ENCODE measurements around the gene GREM1.

GREM1 gene

DNA sequence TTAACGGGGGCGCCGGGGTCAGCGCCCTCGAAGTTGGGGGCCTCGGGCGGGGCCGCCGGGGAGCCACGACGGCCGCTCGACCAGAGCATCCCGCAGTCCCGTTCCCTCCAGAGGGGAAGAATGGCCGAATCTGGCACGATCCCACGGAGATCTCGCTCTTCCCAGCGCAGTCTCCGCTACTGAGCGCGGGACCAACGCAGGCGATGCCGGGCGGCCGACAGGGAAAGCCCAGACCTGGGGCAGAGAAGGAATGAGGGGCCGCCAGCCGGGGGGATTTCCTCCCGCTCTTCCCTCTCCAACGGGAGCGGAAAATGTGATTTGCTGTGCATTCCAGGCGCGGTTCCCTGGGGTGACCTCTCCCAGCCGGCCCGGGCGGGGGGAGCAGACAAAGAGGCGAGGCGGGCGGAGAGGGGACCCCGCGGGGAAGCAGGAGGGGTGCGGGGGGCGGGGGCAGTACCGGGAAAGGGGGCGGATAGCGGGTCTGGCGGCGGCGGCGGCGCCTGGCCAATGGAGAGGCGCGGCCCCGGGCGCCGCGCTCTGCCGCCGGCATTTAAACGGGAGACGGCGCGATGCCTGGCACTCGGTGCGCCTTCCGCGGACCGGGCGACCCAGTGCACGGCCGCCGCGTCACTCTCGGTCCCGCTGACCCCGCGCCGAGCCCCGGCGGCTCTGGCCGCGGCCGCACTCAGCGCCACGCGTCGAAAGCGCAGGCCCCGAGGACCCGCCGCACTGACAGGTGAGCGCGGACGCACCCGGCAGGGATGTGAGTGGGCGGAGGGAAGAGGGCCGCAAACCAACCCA lies at the start of gene GREM1:
GREM1 (plus strand) TSS at position 579 of the 801 bp plus-strand sequence. CDS start 12,687 bp downstream, outside the sequence.
- no peak for DNase-seq

DNA sequence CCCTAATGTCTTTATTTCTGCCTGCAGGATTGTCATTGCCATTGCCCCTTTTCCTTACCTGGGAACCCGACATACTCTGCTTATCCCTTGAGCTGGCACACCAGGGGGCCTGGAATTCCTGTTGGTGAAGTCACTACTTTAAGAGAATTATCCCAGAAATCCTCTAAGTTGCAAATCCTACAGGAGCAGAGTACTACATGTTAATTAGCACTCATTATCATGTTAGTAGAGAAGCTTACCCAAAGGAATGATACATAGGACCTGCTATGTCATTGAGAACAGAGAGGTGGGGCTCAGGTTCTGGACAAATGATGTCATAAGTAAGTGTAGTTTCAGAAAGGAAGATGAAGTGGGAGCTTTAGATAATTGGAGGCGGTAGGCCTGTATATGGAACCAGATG lies 48.9 kb upstream of the GREM1 start:
- no peak for DNase-seq

DNA sequence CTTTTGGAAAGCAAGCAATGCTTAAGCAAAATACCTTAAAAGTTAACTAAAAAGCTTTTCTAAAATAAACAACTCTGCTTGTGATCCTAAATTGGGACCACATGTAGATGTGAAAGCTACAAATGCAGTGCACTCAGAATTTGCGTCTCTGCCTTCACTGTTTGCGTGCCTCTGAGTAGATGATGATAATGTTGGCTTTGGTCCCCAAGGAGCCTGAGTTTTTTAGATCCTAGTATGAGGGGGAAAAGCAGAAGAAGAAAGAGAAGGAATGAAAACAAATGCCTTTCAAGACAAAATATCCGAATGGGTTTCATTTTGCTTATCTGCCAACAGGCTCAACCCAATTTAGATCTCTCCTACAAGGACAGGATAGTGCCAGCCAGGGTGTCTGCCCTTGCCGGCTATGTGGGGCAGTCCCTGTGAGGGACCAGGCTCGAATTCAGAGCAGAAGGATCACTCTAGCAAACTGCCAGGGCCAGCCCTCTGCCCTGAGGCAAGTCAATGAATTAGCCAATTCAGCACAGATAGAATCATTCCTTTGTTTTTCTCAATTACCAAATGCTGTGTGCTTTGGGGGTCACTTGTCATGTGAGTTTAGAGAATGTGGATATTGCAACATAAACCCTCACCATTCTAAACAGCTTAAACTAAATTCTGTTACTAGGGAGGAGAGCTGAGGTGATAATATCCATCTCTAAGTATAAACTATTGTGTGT lies 47.8 kb upstream of the GREM1 start:
- no peak for DNase-seq

DNA sequence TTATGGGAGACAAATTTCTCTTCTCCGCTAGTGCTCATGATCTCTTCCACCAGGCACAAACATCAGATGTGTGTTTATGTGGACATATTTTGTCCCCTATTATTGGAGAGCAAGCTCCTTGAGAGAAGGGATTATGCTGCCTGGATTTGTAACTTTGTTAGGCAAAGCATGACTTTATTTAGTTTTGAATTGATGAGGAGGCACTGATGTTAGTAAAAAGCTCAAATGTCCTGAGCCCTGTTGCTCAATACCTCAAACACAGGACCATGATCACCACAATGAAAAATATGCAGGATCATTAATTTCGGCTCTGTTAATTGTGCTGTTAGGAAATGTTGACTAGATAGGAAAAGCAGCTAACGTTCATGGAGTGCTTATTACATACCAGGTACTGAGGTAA lies 47.2 kb upstream of the GREM1 start:
- DNase-seq, result no peak

DNA sequence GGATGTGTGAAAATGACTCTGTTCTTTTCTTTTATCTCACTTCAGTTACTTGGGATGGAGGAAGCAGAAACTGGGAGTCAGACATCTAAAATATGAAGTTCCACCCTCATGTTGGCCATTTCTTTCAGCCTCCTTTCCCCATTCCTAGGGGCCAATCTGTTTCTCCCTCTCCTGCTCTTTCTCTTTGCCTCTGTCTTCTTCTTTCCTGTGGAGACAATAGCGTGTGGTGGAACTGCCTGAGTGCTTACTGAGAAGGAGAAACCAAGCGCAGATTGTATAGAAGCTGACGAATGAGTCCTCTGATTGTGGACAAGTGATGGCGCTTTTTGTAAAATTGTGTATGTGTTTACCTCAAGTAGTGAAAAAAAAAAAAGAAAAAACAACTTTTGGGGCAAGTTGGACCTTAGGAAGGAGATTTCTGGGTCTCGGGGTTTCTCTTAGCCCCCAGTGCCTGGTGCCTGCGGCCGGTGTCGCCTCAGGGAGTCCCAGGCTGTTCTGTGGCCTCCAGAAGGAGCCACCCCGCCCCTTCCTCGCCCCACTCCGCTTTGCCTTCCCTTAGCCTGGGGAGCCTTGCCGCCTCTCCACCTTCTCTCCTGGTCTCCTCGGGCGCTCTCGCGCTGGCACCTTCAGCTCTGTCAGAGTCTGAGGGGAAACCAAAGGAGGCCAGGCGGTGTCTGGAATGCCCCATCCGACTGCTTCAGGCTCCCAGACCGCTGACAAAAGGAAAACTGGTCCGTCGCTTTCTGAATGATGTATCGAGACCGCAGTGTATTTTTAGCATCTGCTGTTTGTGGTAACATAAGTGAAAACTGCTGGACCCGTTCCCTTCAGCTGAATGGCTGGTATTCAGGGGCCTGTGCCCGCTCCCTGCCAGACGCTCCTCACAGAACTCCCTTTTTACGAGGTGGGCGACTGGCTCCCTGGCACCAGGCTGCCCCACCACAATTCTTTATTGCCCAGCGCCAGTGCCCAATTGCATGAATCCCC lies 46.2 kb upstream of the GREM1 start:
- no peak for DNase-seq

DNA sequence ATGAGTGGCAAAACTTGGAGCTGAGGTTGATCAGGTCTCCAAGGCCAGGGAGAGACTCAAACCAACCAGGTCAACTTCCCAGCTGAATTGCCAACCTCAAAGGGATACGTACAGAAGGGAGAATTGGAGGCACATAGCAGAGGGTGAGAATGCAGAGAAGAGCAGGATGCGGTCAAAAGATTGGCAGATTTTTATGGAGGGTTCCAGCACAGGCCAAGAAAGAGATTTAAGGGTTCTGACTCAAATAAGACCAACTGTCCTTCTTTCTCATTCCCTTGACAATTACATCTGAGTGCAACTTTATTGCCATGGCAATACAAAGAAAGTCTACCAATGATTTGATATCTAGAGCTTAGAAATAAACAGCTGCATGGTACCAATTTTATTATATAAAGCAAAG lies 43.1 kb upstream of the GREM1 start:
- DNase-seq, result no peak

DNA sequence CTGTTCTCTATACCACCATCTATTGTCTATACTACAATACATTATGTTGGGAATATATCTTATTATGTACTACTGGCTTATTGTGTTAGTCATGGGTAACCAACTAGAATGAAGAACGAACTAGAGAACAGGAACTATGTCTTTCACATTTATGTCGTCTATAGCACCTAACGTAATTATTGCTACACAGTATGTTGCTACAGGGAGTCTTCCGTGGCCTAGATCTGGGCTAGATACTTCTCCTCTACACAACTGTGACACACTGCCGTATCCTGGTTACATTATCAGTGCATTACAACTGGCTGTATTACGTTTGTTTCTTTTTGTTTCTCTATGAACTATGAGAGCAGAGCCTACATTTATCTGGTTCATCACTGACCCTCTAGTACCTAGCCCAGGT lies 42.3 kb upstream of the GREM1 start:
- no peak for DNase-seq

DNA sequence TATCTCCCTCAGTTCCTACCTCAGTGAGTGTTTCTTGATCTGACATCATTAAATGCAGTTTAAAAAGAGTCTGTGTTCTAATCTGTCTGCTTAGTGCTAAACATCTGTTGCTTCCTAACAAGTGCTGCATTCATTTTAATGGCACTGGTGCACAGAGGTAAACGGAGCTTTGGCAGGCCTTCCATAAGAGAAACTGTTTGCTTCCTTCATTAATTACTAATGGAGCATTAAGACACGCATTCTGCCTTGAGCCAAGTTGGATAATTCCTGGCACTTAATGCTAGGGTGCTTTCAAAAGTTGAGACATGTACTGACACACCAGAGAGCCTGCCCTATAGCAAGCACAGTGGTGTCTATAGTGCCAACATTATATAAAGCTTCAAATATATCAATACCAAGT lies 41.6 kb upstream of the GREM1 start:
- no peak for DNase-seq

DNA sequence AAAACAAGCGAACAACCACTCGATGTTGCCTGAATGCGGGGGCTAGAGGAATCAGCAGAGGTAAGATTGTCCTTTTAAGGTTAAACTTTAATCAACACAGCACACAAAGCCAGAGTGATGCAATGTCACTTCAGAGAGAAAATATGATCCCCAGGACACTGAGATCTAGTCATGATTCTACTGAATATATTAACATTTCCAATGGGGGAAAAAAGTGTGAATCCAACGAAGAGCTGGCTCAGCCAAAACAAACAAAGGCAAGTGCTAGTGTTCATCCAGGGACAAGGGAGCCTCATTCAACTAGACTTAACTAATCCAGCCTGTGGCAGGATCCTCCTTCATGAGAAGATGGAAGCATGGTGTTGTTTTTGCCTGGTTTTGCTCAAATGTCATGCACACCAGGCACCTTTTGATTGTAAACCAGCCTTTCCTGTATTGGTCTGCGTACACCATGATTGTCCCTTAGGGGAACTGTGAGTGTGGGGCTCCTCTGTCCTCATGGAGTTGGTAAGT lies 40.5 kb upstream of the GREM1 start:
- DNase-seq, result peak; percentile 63

DNA sequence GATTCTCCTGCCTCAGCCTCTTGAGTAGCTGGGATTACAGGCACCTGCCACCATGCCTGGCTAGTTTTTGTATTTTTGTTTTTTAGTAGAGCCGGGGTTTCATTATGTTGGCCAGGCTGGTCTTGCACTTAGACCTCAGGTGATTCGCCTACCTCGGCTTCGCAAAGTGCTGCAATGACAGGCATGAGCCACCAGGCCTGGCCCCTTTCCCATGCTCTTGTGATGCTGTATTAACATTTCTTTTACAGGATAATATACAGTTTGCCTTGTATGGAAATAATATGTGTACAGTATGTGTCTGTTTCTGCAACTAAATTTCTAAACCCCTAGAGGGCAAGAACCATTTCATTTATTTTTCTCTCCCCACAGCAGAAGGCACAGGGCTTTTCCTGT lies 38.5 kb upstream of the GREM1 start:
- no peak for DNase-seq

DNA sequence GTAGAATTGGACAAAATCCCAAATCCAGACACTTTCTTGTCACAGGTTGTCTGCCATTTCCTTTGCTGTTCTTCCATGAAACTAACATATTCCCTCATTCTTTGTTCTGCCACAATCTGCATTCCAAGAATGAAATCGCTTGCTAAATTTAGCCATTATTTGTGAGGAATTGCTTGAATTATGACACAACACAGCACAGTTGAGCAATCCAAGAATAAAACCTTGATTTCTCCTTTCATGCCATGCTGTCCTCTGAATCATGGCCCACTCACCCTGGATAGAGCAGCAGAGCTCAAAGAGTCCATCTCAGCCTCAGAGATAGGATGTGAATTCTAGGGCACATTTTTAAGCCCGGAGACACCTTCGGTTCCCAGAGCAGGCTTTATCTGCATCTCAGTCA lies 35.2 kb upstream of the GREM1 start:
- DNase-seq, result no peak

DNA sequence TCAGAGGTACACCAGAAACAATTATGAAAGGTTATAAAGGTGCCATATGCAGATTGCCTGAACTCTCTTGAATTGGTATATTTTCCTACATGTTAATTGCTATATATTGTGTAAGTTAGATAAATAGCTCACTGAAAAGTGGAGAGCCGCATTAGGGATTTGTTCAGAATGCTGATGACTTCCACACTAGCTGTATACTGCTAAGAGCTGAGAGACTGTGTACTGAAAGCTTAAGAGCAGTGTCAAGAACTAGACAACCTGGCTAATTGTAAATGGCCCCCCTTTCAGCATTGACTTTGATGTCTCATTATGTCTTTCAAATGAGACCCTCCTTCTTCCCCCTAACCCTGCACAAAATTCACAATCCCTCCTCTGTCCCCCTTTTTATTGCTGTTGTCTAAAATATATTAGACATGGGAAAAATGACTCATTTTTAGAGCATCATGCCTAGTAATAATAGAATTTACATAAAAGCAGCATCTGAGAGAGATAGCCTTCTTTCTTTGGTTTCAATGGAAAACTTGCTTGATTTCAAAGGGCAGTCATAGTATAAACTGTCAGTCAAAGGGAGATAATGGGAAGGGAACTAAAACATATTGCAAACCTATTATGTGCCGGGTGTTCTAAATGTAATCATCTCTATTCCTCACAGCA lies 34.7 kb upstream of the GREM1 start:
- DNase-seq, result no peak

DNA sequence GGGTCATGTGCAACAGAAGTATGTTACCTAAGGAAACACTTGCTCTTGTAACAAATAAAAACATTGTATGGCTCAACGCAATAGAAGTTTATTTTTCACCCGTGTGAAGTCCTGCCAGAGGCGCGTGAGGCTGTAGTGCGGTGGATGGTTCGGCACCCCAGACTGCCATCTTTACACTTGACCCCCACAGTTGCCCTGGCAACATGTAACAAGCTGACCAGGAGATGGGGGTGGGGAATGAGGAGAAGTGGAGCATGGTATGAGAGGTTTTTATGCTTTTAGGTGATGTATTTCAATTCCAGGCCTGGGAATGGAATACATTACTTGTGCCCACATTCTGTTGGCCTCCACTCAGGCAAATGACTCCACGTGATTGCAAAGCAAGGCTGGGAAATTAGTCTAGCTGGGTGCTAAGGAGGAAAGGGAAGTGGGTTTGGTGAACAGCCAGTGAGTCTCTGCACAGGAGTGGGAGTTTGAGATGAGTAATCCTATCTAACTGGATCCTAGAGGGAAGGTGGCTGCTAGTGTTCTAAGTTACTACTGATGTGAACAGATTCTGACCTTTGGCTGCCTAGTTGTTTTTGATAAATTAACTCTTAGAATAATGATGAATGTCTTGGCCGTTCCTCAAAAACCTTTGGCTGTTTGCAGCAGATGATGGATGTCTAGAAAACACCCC lies 33.8 kb upstream of the GREM1 start:
- DNase-seq, result no peak

DNA sequence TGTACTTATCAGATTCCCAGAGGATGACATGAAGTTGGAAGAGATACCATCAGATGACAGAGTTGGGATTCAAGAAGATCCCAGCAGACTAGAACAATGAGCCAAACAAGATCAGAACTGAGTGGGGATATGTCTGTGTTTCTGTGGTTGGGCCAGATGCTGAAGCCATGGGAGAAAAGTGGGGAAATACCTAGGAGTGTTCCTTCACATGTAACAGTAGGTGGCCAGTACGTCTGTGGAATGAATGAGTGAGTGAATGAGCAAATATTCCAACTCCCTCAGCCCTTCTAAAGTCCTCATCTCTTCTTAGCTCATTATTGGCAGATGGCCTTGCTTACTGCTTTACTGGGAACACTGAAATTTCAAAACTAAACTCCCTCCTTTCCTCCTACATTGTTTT lies 32.2 kb upstream of the GREM1 start:
- no peak for DNase-seq

DNA sequence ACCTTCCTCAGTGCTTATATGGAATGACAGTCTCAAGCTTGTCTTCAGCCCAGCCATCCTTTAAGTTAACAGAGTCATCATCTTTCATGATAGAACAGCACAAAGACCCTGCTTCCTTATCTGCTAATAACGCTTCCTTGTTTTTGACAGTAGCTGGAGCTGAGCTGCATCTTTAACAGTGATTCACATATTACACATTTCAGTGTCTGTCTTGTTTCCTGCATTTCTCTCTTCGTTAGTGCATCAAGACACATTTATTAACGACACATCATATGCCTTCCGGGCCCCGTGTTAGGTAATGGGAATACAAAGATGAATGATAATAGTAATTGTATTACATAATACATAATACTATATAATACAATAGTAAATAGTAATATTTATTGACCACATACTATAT lies 30.2 kb upstream of the GREM1 start:
- DNase-seq, result no peak

DNA sequence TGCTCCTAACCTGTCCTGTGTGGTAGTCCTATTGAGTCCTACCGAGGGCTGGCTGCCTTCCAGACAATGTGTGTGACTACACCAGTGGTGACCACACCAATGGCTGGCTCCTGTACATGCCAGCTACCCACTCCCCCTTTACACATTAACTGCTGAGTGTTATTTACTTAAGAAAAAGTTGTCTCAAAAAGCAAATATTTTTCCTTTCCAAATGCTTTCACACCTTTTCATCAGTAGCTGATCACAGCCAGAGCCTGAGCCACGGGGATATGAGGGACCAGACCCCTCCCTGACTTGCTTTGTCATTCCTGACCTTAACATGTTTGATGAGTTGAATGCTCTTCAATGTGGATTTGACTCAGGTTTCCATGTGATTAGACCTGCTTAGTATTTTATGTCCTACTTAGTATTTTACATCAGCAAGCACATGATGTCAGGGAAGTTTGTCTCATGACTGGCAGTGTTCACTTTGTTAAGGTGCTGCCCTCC lies 29.6 kb upstream of the GREM1 start:
- DNase-seq, result peak; percentile 66

DNA sequence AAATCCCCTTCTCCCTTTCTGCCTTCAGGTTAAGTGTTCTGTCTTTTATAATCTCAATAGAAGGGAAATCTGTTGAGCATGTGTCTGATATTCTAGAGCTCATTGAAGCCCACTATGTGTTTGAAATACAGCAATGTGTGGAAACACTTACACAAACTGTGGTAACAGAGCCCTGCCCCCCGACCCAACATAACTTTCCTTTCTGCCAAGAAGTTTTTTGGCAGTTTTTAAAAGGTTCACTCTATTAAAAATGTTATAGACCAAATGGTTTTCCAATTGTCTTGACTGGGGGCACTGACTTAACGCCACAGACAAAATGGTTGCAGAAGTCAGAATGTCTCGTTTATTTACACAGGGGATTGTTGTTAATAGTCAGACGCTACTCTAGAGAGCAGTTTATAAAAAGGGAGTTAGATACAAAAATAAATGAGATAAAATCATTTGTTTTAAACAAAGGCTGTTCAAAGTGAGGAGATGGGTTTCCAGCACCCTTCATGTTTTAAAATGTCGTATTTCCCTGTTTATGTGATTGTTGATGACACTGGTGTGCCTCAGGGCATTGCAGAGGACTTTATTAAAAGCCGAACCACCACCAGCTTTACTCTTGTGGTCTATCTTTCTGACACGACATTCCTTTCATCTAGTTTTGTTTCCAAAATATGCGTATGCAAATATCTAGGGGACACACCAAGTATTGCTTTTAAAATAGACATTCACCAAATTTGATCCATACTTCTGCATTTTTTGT lies 26.7 kb upstream of the GREM1 start:
- no peak for DNase-seq

DNA sequence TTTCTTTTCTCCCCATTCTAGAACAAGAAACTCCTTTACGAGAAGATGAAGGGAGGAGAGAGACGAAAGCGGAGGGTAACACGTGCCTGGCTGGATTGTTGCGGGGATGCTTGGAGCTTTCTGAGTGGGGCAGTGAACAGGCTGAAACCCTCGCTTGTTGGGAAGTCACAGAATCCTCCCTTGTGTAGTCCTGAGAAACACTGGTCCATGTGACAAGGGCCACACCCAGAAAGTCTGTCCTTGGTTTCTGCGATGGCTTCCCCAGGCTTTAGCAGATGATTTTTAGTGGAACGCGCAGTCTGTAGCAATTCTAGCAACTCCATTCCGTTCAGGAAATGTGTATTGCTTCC lies 26.1 kb upstream of the GREM1 start:
- no peak for DNase-seq

DNA sequence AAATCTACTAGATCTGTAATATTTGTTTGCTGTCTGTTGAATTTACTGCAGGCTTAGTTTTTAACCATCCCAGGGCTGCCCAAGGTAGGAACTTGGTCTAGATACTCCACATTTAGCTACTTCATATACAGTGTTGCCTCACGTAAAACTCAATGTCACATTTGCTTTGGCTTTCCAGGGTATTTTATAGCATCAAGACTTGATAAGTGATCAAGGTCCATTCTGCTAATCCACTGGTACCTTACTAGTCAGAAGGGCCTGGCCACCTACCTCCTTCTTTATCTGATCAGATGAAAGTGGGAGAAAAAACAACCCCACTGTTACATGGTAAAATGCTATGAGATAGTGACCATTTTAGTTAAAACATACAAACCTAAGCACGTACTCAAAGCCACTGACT lies 25.5 kb upstream of the GREM1 start:
- no peak for DNase-seq

DNA sequence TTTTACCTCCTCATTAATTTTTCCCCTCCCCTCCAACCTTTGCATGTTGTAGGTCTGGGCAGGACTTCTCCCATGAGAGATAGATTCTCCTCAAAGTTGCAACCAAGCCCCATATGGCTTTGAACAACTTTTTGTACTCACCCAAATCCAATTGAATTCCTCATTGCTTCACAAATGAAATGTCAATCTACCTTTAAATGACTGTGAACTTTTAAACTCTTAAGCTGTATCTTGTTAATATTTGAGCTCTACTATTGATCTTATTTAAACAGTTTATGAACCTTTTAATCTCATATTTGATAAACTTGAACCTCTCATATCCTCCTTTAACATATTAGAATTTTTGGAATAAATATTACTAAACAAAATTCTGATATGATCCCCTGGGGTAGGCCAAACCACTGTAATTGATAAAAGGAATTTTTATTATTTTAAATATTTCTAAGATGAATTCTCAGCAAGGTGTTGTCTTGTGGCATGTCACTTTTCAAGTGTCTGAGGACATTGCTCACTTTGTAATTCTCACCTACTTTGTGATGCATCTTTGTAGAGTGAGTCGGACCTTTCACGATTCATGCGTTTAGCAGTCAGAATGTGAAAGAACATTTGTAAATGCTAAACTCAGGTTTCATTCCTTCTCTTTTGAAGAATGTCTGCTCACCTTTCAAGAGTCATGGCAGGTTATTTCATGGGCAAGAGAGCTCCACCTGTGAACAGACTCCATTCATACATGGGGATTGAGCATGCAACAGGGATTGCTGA lies 23.4 kb upstream of the GREM1 start:
- DNase-seq, result no peak

All from NCI-H2029 treated with DMSO at 0.1 percent for 48 hours (cell line).